NCI-H345 treated with DMSO at 0.1 percent for 48 hours (cell line): ENCODE results near the gene RPA4.
"Not testable (repeated sequence)": the region's sequence is repeated elsewhere in the genome, so short reads cannot be mapped to it uniquely, and the experiment has no call there.

Experiments
- DNase-seq: peaks from one replicate; lab custom pipeline; 2025; ENCODE audit not compliant: unreplicated experiment; lab: John Stamatoyannopoulos, UW

Gene RPA4, protein sequence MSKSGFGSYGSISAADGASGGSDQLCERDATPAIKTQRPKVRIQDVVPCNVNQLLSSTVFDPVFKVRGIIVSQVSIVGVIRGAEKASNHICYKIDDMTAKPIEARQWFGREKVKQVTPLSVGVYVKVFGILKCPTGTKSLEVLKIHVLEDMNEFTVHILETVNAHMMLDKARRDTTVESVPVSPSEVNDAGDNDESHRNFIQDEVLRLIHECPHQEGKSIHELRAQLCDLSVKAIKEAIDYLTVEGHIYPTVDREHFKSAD

DNA sequence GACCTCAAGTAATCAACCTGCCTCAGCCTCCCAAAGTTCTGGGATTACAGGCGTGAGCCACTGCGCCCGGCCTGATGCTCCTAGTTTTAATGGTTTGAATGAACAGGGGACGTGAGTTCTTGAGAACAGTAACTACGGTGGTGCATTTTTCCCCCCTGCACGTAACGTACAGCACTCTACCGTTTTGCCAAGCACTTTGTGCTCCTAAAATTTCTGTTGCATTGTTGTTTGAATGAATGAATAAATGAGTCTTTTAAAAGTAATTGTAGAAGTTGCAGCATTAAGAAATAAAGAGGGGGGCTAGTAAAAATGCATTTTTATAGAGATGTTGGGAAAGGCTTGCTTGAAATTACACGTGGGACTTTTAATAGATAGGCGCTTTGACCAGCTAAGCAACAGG is at the start of gene RPA4:
TSS of gene RPA4 (plus strand) at position 301 of the 400 bp plus-strand sequence. CDS start 403 bp downstream, outside the sequence.
- DNase-seq, result no peak

DNA sequence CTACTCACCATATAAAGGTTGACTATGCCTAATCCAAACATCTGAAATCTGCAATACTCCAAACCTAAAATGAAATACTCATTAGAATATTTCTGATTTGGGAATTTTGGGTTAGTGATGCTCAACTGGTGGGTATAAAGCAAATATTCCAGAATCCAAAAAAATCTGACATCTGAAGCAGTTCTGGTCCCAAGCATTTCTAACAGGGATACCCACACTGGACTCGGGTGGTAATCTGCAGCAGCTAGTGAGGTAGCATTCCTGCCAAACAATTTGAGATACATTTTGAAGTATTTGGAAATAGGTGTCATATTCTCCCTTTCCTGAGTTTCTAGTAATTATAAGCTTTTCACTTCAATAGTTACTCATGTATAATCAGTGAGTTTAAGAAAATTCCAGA is 49.6 kb upstream of the RPA4 start:
- DNase-seq, result no peak

DNA sequence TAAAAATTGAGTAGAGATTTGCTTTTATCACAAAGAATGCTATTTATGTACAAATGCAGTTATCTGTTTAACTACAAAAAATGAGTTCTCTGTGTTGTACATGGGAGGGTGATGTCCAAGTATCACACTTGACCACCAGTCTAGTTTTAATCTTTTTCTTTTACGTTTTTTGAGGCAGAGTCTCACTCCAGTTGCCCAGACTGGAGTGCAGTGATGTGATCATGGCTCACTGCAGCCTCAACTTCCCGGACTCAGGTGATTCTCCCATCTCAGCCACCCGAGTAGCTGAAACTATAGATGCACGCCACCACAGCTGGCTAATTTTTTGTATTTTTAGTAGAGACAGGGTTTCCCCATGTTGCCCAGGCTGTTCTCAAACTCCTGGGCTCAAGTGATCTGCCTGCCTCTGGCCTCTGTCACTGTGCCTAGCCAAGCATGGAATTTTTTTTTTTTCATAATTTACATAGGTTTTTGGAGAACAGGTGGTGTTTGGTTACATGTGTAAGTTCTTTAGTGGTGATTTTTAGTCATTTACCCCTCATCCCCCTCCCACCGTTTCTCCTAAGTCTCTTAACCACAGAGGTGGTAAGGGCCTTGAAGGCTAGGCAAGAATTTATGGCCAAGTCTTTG is 47.9 kb upstream of the RPA4 start:
- DNase-seq, result no peak

DNA sequence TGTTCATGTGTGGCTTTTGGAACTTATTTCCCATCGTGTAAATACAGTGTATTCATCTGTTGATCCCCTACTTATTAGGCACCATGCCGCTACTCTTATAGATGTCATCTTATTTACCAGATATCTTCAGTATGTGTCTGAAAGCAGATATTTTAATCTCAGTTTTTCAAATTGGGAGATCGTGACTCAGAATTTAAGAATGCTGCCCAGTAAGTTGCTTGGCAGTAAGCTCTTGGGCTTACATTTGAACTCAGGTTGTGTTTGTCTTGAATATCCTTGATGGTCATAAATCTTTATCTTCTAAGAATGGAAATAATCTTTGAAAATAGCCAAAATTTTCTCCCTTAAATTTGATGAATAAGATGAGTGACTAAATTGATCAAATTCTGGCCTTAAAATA is 45.9 kb upstream of the RPA4 start:
- DNase-seq, result no peak

DNA sequence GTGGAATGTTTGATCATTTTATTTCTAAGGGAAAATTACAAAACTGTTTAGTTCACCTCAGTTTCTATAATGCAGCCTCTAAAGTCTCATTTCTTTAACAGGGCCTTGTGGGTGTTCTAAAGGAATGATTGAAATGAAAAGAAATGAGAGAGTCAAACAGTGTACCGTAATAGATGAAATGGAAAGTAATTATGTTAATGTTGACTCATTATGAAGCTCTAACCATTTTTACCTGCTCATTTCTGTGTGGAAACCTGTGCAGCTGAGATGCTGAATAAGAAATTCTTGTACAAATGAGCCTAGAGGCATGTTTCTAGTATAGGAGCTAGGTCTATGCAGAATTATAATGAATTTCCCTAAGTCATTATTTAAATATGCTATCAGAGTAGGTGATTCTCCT is 45.2 kb upstream of the RPA4 start:
- no peak for DNase-seq

DNA sequence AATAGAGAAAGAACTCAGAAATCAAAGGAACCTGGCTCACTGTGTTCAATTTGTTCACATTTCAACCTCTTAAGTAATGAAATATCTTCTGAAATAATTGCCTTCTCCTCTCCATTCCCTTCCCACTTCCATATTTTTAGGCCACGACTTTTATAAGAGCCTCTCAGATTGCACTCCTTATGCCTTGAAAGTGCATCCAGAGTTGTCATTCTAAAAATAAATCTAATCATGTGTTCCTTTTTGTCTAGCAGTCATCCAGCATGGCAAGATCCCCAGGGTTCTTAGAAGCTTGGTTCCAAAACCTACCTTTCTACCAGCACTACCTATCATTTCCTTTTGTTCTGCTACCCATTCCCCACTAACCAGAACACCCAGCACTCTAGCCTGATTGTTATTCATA is 42.4 kb upstream of the RPA4 start:
- peak; percentile 63 for DNase-seq

DNA sequence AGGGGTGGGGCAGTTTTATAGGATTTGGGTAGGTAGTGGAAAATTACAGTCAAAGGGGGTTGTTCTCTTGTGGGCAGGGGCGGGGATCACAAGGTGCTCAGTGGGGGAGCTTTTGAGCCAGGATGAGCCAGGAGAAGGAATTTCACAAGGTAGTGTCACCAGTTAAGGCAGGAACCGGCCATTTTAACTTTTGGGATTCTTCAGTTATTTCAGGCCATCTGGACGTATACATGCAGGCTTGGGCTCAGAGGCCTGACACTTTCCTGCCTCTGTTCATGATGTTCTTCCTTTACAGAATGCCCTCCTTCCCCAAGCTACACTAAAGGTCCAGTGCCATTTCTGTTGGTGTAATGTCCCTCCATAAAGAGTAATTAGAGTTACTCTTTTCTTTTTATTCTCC is 41.8 kb upstream of the RPA4 start:
- DNase-seq, result not testable (repeated sequence)

DNA sequence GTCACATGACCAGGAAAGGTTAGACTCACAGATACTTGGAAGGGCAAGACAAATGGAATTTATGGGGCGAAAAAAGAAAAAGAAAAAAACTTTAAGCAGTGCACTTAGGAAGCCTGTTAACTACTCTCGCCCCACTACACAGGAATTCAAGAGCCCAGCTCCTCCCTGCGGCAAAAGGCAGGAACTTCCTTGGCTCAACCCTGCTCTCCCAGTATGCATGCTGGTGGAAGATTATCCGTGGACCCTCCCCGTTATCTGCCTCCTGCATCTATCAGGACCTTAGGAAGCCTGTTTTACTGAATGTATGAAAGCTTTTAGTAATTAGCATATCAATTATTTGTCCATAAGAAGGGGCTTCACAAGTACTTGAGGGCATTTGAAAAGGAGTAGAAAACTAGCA is 40.1 kb upstream of the RPA4 start:
- DNase-seq, result no peak

DNA sequence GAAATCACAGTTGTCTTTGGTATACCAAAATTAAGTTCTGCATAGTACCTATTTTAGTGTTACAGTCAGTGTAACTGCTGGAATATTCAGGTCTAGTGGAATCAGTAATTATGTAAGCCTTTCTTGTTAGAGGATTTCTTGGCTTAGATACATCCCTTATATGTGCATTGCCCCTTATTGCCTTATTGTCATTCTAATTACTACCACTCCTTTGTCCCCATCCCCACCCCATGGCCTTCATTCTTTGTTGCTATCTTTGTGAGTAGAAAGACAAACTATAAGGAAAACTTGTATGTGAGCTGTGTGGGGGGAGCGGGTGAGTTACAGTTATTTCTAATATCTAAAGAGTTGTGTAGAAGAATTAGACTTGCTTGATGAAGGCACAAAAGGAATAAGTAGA is 36.9 kb upstream of the RPA4 start:
- no peak for DNase-seq

DNA sequence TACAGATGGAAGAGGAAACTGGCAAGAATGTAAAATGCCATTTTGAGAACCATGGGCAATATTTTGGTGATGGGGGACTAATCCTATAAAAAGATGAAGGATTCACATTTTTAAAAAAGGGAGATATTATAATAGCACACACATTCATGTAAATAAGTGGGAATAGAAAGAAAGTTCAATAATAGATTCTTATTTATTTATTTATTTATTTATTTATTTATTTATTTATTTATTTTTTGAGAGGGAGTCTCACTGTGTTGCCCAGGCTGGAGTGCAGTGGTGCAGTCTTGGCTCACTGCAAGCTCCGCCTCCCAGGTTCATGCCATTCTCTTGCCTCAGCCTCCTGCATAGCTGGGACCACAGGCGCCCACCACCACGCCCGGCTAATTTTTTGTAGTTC is 24.3 kb upstream of the RPA4 start:
- not testable (repeated sequence) for DNase-seq

DNA sequence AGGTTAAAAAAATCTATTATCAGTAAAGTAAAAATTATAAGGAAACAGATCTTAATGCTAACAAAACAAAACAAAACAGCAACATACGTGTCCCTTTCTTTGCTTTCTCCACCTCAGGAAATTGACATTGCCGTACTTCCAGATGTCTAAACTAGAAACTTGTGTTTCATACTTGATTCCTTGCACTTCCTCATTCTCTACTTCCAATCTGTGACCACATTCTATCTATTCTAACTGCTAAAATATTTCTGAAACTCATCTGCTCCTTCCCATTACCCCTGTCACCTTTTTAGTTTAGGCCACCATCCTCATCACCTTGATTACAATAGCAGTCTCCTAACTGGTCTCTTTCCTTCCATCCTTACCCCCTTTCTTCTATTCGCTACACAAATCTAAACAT is 22.5 kb upstream of the RPA4 start:
- DNase-seq, result no peak

DNA sequence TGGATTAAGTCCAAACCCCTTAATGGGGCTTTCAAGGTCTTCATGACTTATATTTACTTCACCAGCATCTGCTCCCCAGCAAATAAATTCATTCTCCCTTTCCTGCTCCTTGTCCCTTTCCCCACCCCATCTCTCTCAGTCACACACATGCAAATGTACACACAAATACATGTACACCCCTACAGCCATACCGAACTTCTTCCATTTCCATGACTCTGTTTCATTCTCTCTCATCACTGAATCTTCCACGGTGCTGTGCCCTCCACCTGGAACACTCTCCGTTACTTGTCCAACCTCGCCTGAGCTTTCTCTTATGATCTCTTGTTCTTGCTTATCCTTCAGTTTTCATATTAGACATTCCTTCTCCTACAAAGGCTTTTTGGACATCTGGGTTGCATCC is 22.0 kb upstream of the RPA4 start:
- no peak for DNase-seq

DNA sequence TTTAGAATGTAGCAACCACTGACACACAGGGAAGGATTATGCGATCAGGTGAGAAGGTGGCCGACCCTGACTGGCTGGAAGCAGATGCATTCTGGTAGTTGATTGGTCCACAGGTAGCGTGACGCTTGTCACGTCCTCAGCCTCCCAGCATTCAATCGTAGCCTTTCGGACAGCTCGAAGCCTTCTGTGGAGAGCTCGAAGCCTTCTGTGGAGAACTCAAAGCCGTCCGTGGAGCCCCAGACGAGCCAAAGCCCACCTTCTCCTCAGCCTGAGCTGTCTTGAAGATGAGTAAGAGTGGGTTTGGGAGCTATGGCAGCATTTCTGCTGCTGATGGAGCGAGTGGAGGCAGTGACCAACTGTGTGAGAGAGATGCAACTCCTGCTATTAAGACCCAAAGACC is 319 bp downstream of the RPA4 start:
- DNase-seq, result no peak

DNA sequence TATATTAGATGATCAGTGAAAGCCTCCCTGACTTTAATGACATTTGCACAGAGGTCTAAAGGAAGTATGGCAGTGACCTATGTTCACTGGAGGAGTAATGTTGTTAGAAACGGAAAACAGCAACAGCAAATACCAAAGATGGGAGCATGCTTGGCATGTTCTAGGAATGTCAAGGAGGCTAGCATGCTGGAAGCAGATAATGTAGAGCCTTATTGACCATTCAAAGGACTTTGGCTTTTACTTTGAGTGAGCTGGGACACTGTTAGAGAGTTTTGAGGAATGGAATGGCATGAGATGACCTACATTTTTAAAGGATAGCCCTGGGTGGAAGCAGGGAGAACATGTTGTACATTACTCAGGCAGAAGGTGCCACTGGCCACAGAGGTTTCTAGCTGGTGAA is 6.0 kb downstream of the RPA4 start:
- DNase-seq, result no peak

DNA sequence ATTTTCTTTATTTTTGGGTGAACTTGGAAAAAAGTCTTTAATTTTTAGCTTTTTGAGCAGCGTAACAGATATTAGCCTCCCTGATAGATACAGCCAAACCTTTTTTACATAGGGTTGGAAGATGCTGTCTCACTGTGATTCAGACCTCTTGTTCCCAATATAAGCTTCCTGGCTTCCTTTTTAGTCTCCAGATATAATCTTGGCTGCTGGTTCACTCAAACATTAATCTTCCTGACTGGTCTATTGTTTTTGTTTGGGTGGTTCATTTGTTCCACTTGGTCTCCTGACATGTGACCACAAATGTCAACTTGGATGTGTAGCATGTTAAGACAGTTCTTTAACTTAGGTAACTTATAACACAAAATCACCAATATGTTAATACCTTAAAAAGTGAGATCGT is 23.0 kb downstream of the RPA4 start:
- no peak for DNase-seq

DNA sequence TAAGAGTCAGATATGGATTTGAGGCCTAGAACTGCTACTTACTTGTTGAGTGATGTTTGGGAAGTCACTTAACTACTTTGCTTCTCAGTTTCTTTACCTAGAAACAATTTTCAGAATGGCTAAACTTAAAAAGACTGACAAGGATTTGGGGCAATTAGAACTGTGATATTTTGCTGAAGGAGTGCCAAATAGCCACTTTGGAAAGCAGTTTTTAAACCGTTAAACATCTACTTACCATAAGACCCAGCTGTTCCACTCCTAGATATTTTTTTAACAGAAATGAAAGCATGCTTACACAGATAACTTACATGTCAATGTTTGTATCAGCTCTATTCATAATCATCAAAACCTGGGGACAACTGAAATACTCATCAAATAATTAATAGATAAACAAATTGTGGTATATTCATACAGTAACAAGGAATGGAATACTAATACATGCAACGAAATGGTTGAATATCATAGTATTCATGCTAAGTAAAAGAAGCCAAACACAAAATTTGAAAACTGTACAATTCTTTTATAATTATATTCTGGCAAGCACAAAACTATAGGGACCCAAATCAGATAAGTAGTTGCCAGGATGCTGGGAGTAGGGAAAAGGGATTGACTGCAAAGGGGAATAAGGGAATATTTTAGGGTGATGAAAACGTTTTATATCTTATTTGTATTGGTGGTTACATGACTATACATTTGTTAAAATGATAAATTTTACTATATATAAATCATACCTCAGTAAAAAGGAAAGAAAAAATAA is 24.0 kb downstream of the RPA4 start:
- DNase-seq, result no peak

DNA sequence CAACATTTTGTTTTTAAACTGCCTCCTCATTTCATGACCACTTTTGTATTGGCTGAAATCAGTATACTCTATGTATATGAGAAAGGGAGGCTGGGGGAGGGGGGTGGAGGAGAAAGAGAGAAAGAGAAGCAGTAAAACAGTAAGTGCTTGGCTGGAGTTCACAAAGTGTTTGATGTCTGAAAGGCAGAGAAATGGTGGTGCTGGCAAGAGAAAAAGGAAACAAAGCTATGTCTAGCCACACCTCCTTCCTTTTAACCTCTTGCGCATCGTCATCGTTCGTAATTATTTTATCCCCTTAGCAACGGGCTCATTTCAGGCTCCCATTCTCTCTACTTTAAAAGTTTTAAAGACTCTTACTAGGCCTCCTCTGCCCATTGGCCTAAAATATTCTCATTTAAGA is 25.6 kb downstream of the RPA4 start:
- no peak for DNase-seq

DNA sequence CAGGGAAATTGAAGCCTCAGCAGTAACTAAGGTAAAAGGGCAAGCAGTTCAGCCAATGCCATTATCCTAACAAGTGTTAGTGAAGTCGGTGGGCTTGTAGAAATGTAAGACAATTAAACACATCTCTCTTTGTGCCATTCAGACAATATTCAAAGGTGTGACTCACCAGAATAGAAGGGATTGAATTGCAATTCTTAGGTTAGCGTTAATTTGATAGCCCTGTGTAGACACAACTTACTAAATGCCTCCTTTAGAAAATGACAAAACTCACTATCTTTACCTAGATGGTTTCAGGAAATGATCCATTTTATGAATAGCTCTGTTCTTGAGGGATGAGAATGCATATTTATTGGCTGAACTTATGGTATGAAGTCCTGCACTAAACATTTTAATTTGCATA is 35.2 kb downstream of the RPA4 start:
- no peak for DNase-seq

DNA sequence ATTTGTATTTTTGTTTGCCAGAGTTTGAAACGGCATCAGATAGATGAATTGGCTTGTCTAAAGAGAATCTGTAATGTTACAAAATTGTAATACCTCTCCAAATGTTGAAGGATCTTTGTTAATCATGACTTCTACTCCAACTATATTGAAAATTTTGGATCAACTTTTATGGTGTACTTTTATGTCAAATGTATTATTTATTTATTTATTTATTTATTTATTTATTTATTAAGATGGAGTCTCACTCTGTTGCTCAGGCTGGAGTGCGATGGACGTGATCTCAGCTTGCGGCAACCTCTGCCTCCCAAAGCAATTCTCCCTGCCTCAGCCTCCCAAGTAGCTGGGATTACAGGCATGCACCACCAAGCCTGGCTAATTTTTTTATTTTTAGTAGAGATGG is 36.0 kb downstream of the RPA4 start:
- DNase-seq, result no peak

DNA sequence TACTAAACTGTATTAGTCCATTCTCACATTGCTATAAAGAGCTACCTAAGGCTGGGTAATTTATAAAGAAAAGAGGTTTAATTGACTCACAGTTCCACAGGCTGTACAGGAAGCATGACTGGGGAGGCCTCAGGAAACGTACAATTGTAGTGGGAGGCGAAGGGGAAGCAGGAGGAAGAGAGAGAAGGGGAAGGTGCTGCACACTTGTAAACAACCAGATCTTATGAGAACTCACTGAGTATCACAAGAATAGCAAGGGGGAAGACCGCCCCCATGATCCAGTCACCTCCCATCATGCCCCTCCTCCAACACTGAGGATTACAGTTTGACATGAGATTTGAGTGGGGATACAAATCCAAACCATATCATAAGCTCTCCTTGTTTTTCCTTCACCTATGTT is 40.9 kb downstream of the RPA4 start:
- DNase-seq, result no peak

DNA sequence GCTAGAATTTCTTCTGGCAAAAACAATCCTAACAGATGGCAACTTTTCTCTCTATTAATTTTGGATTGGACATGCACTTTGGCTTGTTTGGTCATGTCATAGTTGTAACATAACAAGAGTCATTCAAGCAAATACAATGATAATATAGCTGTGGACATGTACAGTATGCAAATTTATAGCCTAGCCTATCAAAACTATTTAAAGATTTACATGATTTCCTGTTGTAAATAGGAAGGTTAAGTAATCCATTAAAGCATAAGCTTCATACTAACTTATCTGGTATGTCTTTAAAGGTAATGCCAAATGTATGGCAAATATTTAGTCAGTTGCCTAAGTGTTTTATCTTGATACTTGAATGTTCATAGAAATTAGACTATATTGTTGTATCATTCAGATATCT is 45.3 kb downstream of the RPA4 start:
- DNase-seq, result no peak
